ENCODE measurements around the gene ETV6.

Gene ETV6

GRCh38 chr12:11786638-11787365, 137.3 kb downstream of the ETV6 start:
- no peak for DNase-seq

GRCh38 chr12:11787437-11787836, 138.0 kb downstream of the ETV6 start:
- DNase-seq = no peak

- no peak for DNase-seq
Observed at GRCh38 chr12:11787933-11788849, 138.7 kb downstream of the ETV6 start.

GRCh38 chr12:11793921-11794710, 144.6 kb downstream of the ETV6 start:
- DNase-seq = peak; percentile 32

- DNase-seq = no peak
Observed at GRCh38 chr12:11794751-11795150, 145.3 kb downstream of the ETV6 start.

GRCh38 chr12:11795192-11795912, 145.9 kb downstream of the ETV6 start:
- no peak for DNase-seq

- no peak for DNase-seq
Observed at GRCh38 chr12:11795913-11796459, 146.5 kb downstream of the ETV6 start.

GRCh38 chr12:11797317-11797913, 147.9 kb downstream of the ETV6 start:
- DNase-seq = no peak

- no peak for DNase-seq
Observed at GRCh38 chr12:11798006-11798708, 148.7 kb downstream of the ETV6 start.

- no peak for DNase-seq
Observed at GRCh38 chr12:11798856-11799501, 149.5 kb downstream of the ETV6 start.

GRCh38 chr12:11799502-11799873, 150.0 kb downstream of the ETV6 start:
- no peak for DNase-seq

- no peak for DNase-seq
Observed at GRCh38 chr12:11801643-11802042, 152.2 kb downstream of the ETV6 start.

- no peak for DNase-seq
Observed at GRCh38 chr12:11804130-11804529, 154.7 kb downstream of the ETV6 start.

GRCh38 chr12:11805043-11805442, 155.6 kb downstream of the ETV6 start:
- DNase-seq = no peak

- peak; percentile 74 for DNase-seq
Observed at GRCh38 chr12:11805680-11806079, 156.2 kb downstream of the ETV6 start.

- DNase-seq = peak; percentile 95
Observed at GRCh38 chr12:11807458-11807857, 158.0 kb downstream of the ETV6 start.

GRCh38 chr12:11808931-11809330, 159.5 kb downstream of the ETV6 start:
- no peak for DNase-seq

GRCh38 chr12:11810206-11810545, 160.7 kb downstream of the ETV6 start:
- DNase-seq = no peak

- peak; percentile 35 for DNase-seq
Observed at GRCh38 chr12:11811008-11811407, 161.5 kb downstream of the ETV6 start.

- peak; percentile 86 for DNase-seq
Observed at GRCh38 chr12:11812241-11812585, 162.7 kb downstream of the ETV6 start.
